ENCODE measurements around the gene ODF2L. TPM values are rescaled to one million over a fixed set of nuclear protein-coding genes. Genes with fewer than 3 reads are reported as not detected.

The ODF2L gene, protein sequence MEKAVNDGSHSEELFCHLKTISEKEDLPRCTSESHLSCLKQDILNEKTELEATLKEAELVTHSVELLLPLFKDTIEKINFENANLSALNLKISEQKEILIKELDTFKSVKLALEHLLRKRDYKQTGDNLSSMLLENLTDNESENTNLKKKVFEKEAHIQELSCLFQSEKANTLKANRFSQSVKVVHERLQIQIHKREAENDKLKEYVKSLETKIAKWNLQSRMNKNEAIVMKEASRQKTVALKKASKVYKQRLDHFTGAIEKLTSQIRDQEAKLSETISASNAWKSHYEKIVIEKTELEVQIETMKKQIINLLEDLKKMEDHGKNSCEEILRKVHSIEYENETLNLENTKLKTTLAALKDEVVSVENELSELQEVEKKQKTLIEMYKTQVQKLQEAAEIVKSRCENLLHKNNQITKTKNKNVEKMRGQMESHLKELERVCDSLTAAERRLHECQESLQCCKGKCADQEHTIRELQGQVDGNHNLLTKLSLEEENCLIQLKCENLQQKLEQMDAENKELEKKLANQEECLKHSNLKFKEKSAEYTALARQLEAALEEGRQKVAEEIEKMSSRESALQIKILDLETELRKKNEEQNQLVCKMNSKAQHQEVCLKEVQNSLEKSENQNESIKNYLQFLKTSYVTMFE
- 10 to 100 TPM in 2 of 10 donors, 1 to 10 TPM in 8; 6.2 to 15.2 (median 8.4) TPM for total RNA-seq
- 10 to 100 TPM in 1 of 2 donors, 1 to 10 TPM in 1; 6.8 to 55.2 TPM for polyA plus RNA-seq
- long read RNA-seq, donor 1, partial matches to known transcripts = 3 of 8 reads
- long read RNA-seq, donor 1, other reads (novel, unspliced or antisense) = 3 of 8 reads
- long read RNA-seq, donor 2, partial matches to known transcripts = 1 of 3 reads
- long read RNA-seq, donor 2, other reads (novel, unspliced or antisense) = 2 of 3 reads
- long read RNA-seq, donor 3, partial matches to known transcripts = 4 of 8 reads
- long read RNA-seq, donor 3, other reads (novel, unspliced or antisense) = 4 of 8 reads

GRCh38 chr1:86395751-86396497, at the start of gene ODF2L:
ODF2L (minus strand) TSS chr1:86396323; CDS start chr1:86387027, 9,296 bp downstream.
- DNase-seq (peak; percentile 88 to 89), ATAC-seq (peak; percentile 99 to 100 (median 100))
- 0% methylated on average over 56 of the region's 56 CpGs for WGBS, 2 donors
- H3K36me3 ChIP-seq = no peaks in the 10 kb centered on the region
- peak within 1 kb of the TSS in 9 of 10 donors; percentile 54 to 90 (median 82) for H3K27ac ChIP-seq
- H3K4me3 ChIP-seq = peak within 1 kb of the TSS; percentile 50 to 100 (median 90)
- intact Hi-C loops (cut with DNase I) = loop anchor here in 1 of 10 donors (10.0 kb wide), 1 partner anchor 519 kb away; the partner anchor contains the start of genes HS2ST1 and SELENOF
- TF ChIP-seq, protein P1, sequence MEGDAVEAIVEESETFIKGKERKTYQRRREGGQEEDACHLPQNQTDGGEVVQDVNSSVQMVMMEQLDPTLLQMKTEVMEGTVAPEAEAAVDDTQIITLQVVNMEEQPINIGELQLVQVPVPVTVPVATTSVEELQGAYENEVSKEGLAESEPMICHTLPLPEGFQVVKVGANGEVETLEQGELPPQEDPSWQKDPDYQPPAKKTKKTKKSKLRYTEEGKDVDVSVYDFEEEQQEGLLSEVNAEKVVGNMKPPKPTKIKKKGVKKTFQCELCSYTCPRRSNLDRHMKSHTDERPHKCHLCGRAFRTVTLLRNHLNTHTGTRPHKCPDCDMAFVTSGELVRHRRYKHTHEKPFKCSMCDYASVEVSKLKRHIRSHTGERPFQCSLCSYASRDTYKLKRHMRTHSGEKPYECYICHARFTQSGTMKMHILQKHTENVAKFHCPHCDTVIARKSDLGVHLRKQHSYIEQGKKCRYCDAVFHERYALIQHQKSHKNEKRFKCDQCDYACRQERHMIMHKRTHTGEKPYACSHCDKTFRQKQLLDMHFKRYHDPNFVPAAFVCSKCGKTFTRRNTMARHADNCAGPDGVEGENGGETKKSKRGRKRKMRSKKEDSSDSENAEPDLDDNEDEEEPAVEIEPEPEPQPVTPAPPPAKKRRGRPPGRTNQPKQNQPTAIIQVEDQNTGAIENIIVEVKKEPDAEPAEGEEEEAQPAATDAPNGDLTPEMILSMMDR (IDR thresholded peaks at IDR 0.05) = peak in 1 of 9 donors; percentile 12
- H3K4me1 ChIP-seq = peaks cover 0 to 33% (median 16%) of the 10 kb centered on the region in 9 donors
- H3K9me3 ChIP-seq = peaks cover 0 to 10% (median 0%) of the 10 kb centered on the region in 11 donors
- no peaks in the 10 kb centered on the region for H3K27me3 ChIP-seq

GRCh38 chr1:86445919-86446318, 49.8 kb upstream of the ODF2L start:
- DNase-seq (no peak), ATAC-seq (no peak)
- H3K27ac ChIP-seq = no peak overlapping the region
- intact Hi-C loops (cut with DNase I) = no loop called here
- H3K4me1 ChIP-seq = no peaks in the 10 kb centered on the region
- no peaks in the 10 kb centered on the region for H3K9me3 ChIP-seq
- TF ChIP-seq, protein P1 (IDR thresholded peaks at IDR 0.05) = no peak
- H3K4me3 ChIP-seq = no peak overlapping the region
- WGBS, 2 donors = 55 to 68% methylated on average over 1 of the region's 1 CpG
- no peaks in the 10 kb centered on the region for H3K36me3 ChIP-seq
- H3K27me3 ChIP-seq = no peaks in the 10 kb centered on the region

DNA sequence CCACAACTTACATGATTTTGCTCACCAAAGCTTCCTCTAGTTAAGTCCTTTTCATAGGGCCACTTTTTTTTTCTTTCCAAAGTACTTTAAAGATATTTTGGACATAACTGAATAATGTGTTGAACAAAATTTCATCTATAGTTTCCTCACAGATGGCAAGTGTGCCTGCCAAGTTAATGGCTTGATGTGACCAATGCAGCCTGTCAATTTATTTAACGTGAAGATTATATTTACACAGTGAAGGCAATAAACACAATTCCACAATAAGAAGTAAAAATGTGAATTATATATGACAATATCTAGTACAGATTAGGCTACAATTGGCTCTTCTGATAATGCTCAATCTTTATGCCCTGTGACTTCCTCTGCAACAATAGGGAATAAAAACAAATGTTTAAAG, 45.9 kb upstream of the ODF2L start:
- DNase-seq (no peak), ATAC-seq (no peak)
- TF ChIP-seq, protein P1 (IDR thresholded peaks at IDR 0.05) = no peak
- Histone ChIP-seq H3K27ac (no peak overlapping the region), H3K9me3 (no peaks in the 10 kb centered on the region), H3K36me3 (no peaks in the 10 kb centered on the region), H3K4me3 (no peak overlapping the region), H3K27me3 (peaks cover 0 to 6% (median 0%) of the 10 kb centered on the region in 7 donors), H3K4me1 (no peaks in the 10 kb centered on the region)
- WGBS, 2 donors = 74 to 84% methylated on average over 1 of the region's 1 CpG
- intact Hi-C loops (cut with DNase I) = no loop called here

All from heart right ventricle (tissue), 16 donors.